PFSK-1 (cell line): ENCODE measurements around the gene SF3A2.

Experiments
- POLR2AphosphoS5 ChIP-seq: IDR thresholded peaks from 2 replicates; pipeline ENCODE4 v1.6.1; 2012; ENCODE audit warnings: low read depth, mild to moderate bottlenecking, control low read depth, low read length, moderate library complexity
- TF ChIP-seq, protein P1 (sequence below), 2 experiments: IDR thresholded peaks; 2 replicates each; pipeline versions ENCODE4 v1.6.1 to v1.8.0; 2011 to 2012; ENCODE audit warnings: low read depth in 2 of 2, low read length in 2 of 2, control low read depth in 1 of 2, inconsistent platforms in 1 of 2, mild to moderate bottlenecking in 1 of 2, moderate library complexity in 1 of 2; ENCODE audit not compliant: insufficient read depth in 1 of 2

GRCh38 chr19:2243274-2244124 is 6.9 kb downstream of the SF3A2 start:
- TF ChIP-seq, protein P1, sequence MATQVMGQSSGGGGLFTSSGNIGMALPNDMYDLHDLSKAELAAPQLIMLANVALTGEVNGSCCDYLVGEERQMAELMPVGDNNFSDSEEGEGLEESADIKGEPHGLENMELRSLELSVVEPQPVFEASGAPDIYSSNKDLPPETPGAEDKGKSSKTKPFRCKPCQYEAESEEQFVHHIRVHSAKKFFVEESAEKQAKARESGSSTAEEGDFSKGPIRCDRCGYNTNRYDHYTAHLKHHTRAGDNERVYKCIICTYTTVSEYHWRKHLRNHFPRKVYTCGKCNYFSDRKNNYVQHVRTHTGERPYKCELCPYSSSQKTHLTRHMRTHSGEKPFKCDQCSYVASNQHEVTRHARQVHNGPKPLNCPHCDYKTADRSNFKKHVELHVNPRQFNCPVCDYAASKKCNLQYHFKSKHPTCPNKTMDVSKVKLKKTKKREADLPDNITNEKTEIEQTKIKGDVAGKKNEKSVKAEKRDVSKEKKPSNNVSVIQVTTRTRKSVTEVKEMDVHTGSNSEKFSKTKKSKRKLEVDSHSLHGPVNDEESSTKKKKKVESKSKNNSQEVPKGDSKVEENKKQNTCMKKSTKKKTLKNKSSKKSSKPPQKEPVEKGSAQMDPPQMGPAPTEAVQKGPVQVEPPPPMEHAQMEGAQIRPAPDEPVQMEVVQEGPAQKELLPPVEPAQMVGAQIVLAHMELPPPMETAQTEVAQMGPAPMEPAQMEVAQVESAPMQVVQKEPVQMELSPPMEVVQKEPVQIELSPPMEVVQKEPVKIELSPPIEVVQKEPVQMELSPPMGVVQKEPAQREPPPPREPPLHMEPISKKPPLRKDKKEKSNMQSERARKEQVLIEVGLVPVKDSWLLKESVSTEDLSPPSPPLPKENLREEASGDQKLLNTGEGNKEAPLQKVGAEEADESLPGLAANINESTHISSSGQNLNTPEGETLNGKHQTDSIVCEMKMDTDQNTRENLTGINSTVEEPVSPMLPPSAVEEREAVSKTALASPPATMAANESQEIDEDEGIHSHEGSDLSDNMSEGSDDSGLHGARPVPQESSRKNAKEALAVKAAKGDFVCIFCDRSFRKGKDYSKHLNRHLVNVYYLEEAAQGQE (IDR thresholded peaks at IDR 0.05; ENCODE audit: insufficient read depth in 1 of 2, low read depth in 2 of 2, low read length in 2 of 2) = no peak
- no peak for TF ChIP-seq POLR2AphosphoS5
